Inferior parietal cortex (tissue), 1 donor: ENCODE data around the gene TUB.

Experiments
- DNase-seq: peaks from one replicate; pipeline ENCODE4 v3.0.0-alpha.2; 2016; ENCODE audit errors: extremely low spot score

The TUB gene

GRCh38 chr11:8045839-8046238 is 35.2 kb upstream of the TUB start:
- DNase-seq, result no peak

- no peak for DNase-seq
Measured at GRCh38 chr11:8047382-8047781, 33.6 kb upstream of the TUB start.

- DNase-seq, result no peak
Measured at GRCh38 chr11:8049084-8049483, 31.9 kb upstream of the TUB start.

- no peak for DNase-seq
Measured at GRCh38 chr11:8055091-8055835, 25.7 kb upstream of the TUB start.

- DNase-seq, result no peak
Measured at GRCh38 chr11:8055836-8056526, 25.0 kb upstream of the TUB start.

- DNase-seq, result no peak
Measured at GRCh38 chr11:8056810-8057463, 24.1 kb upstream of the TUB start.

GRCh38 chr11:8058216-8058615 is 22.8 kb upstream of the TUB start:
- DNase-seq, result no peak

- DNase-seq, result no peak
Measured at GRCh38 chr11:8059030-8059429, 22.0 kb upstream of the TUB start.

GRCh38 chr11:8059571-8060011 is 21.4 kb upstream of the TUB start:
- no peak for DNase-seq

- no peak for DNase-seq
Measured at GRCh38 chr11:8060146-8060719, 20.8 kb upstream of the TUB start.

GRCh38 chr11:8060801-8061554 is 20.0 kb upstream of the TUB start:
- DNase-seq, result no peak

GRCh38 chr11:8061555-8062428 is 19.2 kb upstream of the TUB start:
- DNase-seq, result no peak

- DNase-seq, result no peak
Measured at GRCh38 chr11:8062781-8063257, 18.2 kb upstream of the TUB start.

- no peak for DNase-seq
Measured at GRCh38 chr11:8063324-8063723, 17.7 kb upstream of the TUB start.

GRCh38 chr11:8065031-8065430 is 16.0 kb upstream of the TUB start:
- no peak for DNase-seq

GRCh38 chr11:8066036-8066910 is 14.7 kb upstream of the TUB start:
- DNase-seq, result no peak

GRCh38 chr11:8066911-8067455 is 14.0 kb upstream of the TUB start:
- DNase-seq, result no peak

GRCh38 chr11:8067567-8067928 is 13.5 kb upstream of the TUB start:
- no peak for DNase-seq

GRCh38 chr11:8067929-8068575 is 13.0 kb upstream of the TUB start:
- no peak for DNase-seq
